ACC112 (cell line): ENCODE measurements around the gene HMBS.
"Not testable (repeated sequence)": the region's sequence is repeated elsewhere in the genome, so short reads cannot be mapped to it uniquely, and the experiment has no call there.

Experiments
- H2AFZ ChIP-seq: fragments of 200-600 bp; sonication (generic); one replicate; pipeline ENCODE4 v1.6.0; 2017; ENCODE audit warnings: antibody characterized with exemption, low read length; ENCODE audit not compliant: unreplicated experiment
- H3K27ac ChIP-seq: fragments of 200-600 bp; sonication (generic); 2 replicates; pipeline ENCODE4 v1.5.1; 2014; ENCODE audit warnings: low read depth, mild to moderate bottlenecking, antibody characterized with exemption, low read length, moderate library complexity
- H3K27me3 ChIP-seq: fragments of 200-600 bp; sonication (generic); 2 replicates; pipeline ENCODE4 v1.6.1; 2014; ENCODE audit warnings: mild to moderate bottlenecking, antibody characterized with exemption, low read length, moderate library complexity, mixed read lengths; ENCODE audit not compliant: insufficient read depth
- H3K36me3 ChIP-seq: fragments of 200-600 bp; sonication (generic); 2 replicates; pipeline ENCODE4 v1.6.1; 2016; ENCODE audit warnings: mild to moderate bottlenecking, antibody characterized with exemption, low read length, moderate library complexity, mixed read lengths; ENCODE audit not compliant: insufficient read depth
- H3K4me1 ChIP-seq: fragments of 200-600 bp; sonication (generic); one replicate; pipeline ENCODE4 v1.6.1; 2016; ENCODE audit warnings: low read length, mixed read lengths; ENCODE audit not compliant: insufficient read depth, unreplicated experiment, control insufficient read depth
- H3K4me3 ChIP-seq: fragments of 200-600 bp; sonication (generic); 2 replicates; pipeline ENCODE4 v1.5.1; 2014; ENCODE audit warnings: mild to moderate bottlenecking, low read depth, low read length
- H3K79me2 ChIP-seq: fragments of 200-600 bp; sonication (generic); one replicate; pipeline ENCODE4 v1.6.0; 2016; ENCODE audit warnings: low read length; ENCODE audit not compliant: control insufficient read depth, unreplicated experiment, insufficient read depth

The HMBS gene

GRCh38 chr11:119051440-119052162, 33.1 kb upstream of the HMBS start:
- H3K27ac ChIP-seq, result no peak overlapping the region
- peaks cover 16% of the 10 kb centered on the region; the same call in 1 of the 2 replicates for H3K36me3 ChIP-seq
- H3K27me3 ChIP-seq, result no peaks in the 10 kb centered on the region
- H3K4me1 ChIP-seq, result peaks cover 7% of the 10 kb centered on the region
- no peak overlapping the region for H2AFZ ChIP-seq
- peaks cover 17% of the 10 kb centered on the region for H3K79me2 ChIP-seq
- H3K4me3 ChIP-seq, result no peak overlapping the region

- Histone ChIP-seq H3K36me3 (peaks cover 16% of the 10 kb centered on the region; the same call in 1 of the 2 replicates), H3K79me2 (peaks cover 19% of the 10 kb centered on the region), H3K27ac (no peak overlapping the region), H3K4me1 (peaks cover 7% of the 10 kb centered on the region), H3K27me3 (no peaks in the 10 kb centered on the region), H2AFZ (no peak overlapping the region), H3K4me3 (no peak overlapping the region)
Observed at GRCh38 chr11:119052163-119052814, 32.4 kb upstream of the HMBS start.

- Histone ChIP-seq H3K27me3 (no peaks in the 10 kb centered on the region), H3K36me3 (peaks cover 12% of the 10 kb centered on the region; the same call in 1 of the 2 replicates), H3K79me2 (peaks cover 22% of the 10 kb centered on the region), H3K4me3 (no peak overlapping the region), H3K4me1 (peaks cover 12% of the 10 kb centered on the region), H2AFZ (no peak overlapping the region), H3K27ac (no peak overlapping the region)
Observed at GRCh38 chr11:119054418-119054817, 30.3 kb upstream of the HMBS start.

- Histone ChIP-seq H3K4me1 (peaks cover 12% of the 10 kb centered on the region), H3K4me3 (peak overlapping the region; percentile 100), H3K27ac (no peak overlapping the region), H3K36me3 (peaks cover 10% of the 10 kb centered on the region; the same call in 1 of the 2 replicates), H3K79me2 (peaks cover 22% of the 10 kb centered on the region), H2AFZ (no peak overlapping the region), H3K27me3 (no peaks in the 10 kb centered on the region)
Observed at GRCh38 chr11:119055901-119056300, 28.8 kb upstream of the HMBS start.

- H3K4me1 ChIP-seq, result peaks cover 12% of the 10 kb centered on the region
- peak overlapping the region; percentile 100 for H3K4me3 ChIP-seq
- H3K27me3 ChIP-seq, result no peaks in the 10 kb centered on the region
- H2AFZ ChIP-seq, result peak overlapping the region; percentile 64
- peak overlapping the region; percentile 64; the same call in 1 of the 2 replicates for H3K27ac ChIP-seq
- H3K79me2 ChIP-seq, result peaks cover 22% of the 10 kb centered on the region
- H3K36me3 ChIP-seq, result peaks cover 7% of the 10 kb centered on the region; the same call in 1 of the 2 replicates
Observed at GRCh38 chr11:119056421-119056999, 28.2 kb upstream of the HMBS start.

- Histone ChIP-seq H3K79me2 (peaks cover 22% of the 10 kb centered on the region), H3K27me3 (no peaks in the 10 kb centered on the region), H3K4me1 (peaks cover 12% of the 10 kb centered on the region), H3K27ac (peak within 1 kb of the TSS; percentile 64; the same call in 1 of the 2 replicates), H3K4me3 (peak within 1 kb of the TSS; percentile 100), H3K36me3 (peaks cover 7% of the 10 kb centered on the region; the same call in 1 of the 2 replicates), H2AFZ (peak within 1 kb of the TSS; percentile 95)
Observed at GRCh38 chr11:119057000-119057769, 27.5 kb upstream of the HMBS start, which contains the start of gene HYOU1. HYOU1 (minus strand) TSS chr11:119057205; CDS start chr11:119056160, 1,045 bp downstream.

- not testable (repeated sequence) for H3K27me3 ChIP-seq, H3K36me3 ChIP-seq, H3K27ac ChIP-seq, H2AFZ ChIP-seq, H3K4me3 ChIP-seq
- H3K79me2 ChIP-seq, result peaks cover 22% of the 10 kb centered on the region
- peaks cover 22% of the 10 kb centered on the region for H3K4me1 ChIP-seq
Observed at GRCh38 chr11:119059128-119059527, 25.6 kb upstream of the HMBS start.

GRCh38 chr11:119061256-119061655, 23.4 kb upstream of the HMBS start:
- Histone ChIP-seq H3K27ac (no peak overlapping the region), H3K4me3 (no peak overlapping the region), H3K36me3 (no peaks in the 10 kb centered on the region), H3K4me1 (peaks cover 19% of the 10 kb centered on the region), H2AFZ (no peak overlapping the region), H3K79me2 (peaks cover 17% of the 10 kb centered on the region), H3K27me3 (no peaks in the 10 kb centered on the region)

GRCh38 chr11:119062779-119063178, 21.9 kb upstream of the HMBS start:
- no peaks in the 10 kb centered on the region for H3K27me3 ChIP-seq
- H3K36me3 ChIP-seq, result no peaks in the 10 kb centered on the region
- no peak overlapping the region for H2AFZ ChIP-seq
- H3K4me1 ChIP-seq, result peaks cover 23% of the 10 kb centered on the region
- H3K4me3 ChIP-seq, result no peak overlapping the region
- no peak overlapping the region for H3K27ac ChIP-seq
- peaks cover 17% of the 10 kb centered on the region for H3K79me2 ChIP-seq

- no peaks in the 10 kb centered on the region for H3K27me3 ChIP-seq
- H2AFZ ChIP-seq, result no peak overlapping the region
- no peak overlapping the region for H3K27ac ChIP-seq
- H3K4me3 ChIP-seq, result no peak overlapping the region; the same call in 1 of the 2 replicates
- peaks cover 20% of the 10 kb centered on the region for H3K4me1 ChIP-seq
- no peaks in the 10 kb centered on the region for H3K36me3 ChIP-seq
- H3K79me2 ChIP-seq, result peaks cover 32% of the 10 kb centered on the region
Observed at GRCh38 chr11:119065369-119065768, 19.3 kb upstream of the HMBS start.
